COLO668 (cell line): ENCODE data around the gene WFIKKN2.
A peak's percentile ranks its signal among the peaks of the same experiment; 100 is the strongest.
"Not testable (repeated sequence)": the region's sequence is repeated elsewhere in the genome, so short reads cannot be mapped to it uniquely, and the experiment has no call there.

Experiments
- DNase-seq: peaks from one replicate; lab custom pipeline; 2025; ENCODE audit not compliant: unreplicated experiment; lab: John Stamatoyannopoulos, UW

Gene WFIKKN2

DNA sequence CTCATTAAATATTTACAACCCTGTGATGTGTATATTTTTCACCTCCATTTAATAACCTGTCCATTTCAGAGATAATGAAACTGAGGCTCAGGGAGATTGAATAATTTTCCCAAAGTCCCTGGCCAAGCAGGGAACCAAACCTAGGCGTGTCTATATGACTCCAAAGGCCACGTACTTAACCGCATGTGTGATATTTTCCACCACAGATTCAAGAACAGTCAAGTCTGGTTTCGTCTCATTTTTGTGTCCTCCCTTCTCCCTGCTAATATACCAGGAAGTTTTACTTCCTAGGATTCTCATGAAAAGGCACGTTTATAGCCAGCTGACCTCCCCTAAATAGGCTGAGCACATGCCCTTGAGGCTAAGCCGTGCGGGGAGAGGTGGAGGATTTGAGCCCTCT, 15.3 kb downstream of the WFIKKN2 start:
- DNase-seq: no peak

DNA sequence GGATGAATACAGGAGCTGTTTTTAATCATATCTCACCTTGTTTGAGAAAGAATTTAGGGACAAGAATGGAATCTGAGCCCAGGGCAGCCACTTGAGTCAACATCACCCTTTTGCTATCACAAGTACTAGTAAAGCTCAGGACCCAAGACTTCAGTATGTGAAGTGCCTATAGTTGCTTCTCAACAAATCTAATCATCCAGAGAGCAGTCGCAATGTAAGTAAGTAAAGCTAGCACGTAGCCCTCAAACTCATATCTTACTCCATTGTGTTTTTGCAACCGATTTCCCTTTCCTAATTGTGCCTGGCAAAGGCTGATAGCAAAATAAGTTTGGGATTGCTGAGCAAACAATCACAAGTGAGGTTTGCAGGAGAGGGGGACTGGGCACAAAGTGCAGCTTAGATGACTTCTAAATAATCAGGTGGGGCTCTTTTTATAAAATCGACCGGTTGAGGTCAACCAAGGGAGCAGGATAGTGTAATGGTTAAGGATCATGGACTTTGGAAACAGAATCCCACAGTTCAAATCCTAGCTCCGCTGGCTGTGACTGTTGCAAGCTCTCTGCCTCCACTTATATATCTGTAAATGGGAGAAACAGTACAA, 17.7 kb downstream of the WFIKKN2 start:
- no peak for DNase-seq

DNA sequence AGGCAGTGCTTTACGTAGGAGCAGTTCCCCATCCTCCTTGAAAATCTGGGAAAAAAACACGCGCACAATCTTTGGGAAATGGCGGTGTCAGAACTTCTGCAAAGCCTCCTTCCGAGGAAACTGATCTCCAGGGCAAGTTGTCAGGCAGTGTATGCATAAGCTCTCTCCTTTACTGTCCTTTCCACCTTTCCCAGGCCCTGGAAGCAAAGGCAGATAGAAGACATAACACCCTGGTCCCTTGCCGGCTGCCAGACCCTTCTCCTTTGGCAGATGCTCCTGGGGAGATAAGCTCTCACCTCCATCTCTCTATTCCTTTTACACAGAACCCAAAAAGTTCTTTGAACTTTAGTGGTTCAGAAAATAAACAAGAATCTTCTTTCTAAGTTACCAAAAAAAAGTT, 18.4 kb downstream of the WFIKKN2 start:
- no peak for DNase-seq

DNA sequence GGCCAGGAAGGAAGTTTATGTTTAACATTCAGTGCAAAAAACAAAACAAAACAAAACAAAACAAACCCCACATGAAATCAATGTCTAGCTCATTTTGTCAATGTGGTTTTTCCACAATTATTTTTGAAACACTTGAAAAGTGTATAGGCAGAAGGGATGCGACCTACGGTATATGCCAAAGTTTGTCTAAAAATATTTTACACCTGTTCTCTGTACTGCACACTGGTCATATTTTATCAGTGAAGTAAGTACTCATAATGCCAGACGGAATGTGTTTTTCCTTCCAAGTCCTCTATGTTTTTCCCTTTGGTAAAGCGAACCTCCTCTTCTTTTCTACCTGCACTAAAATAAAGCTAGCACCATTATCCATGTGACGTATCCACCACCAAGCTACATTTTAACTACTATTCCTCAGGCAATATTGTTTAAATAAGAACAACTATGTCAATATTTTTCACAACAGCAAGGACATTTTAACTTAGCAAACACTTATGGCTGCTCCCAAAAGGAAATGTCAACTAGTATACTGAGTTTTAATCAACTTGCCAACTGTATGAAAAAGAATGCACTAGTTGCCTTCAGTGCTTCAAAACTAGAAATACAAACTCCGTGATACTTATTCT, 20.4 kb downstream of the WFIKKN2 start:
- DNase-seq: no peak

DNA sequence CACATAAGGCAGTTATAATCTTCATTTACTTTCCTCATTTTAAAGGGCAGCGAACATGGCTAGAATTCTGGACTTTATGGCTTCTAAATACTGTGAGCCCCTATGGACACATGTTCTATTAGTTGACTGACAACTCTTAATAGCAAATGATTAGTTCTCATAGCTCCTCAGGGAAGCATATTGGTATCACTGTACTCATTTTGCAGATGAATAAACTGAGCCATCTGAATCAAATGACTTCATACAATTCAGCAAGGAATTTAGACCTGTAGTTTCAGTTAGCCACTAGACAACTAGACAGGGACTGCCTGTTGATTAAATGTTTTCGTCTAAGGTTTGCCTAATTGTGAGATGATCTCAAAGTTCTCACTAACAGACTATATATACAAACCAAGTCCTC, 21.0 kb downstream of the WFIKKN2 start:
- DNase-seq: no peak

DNA sequence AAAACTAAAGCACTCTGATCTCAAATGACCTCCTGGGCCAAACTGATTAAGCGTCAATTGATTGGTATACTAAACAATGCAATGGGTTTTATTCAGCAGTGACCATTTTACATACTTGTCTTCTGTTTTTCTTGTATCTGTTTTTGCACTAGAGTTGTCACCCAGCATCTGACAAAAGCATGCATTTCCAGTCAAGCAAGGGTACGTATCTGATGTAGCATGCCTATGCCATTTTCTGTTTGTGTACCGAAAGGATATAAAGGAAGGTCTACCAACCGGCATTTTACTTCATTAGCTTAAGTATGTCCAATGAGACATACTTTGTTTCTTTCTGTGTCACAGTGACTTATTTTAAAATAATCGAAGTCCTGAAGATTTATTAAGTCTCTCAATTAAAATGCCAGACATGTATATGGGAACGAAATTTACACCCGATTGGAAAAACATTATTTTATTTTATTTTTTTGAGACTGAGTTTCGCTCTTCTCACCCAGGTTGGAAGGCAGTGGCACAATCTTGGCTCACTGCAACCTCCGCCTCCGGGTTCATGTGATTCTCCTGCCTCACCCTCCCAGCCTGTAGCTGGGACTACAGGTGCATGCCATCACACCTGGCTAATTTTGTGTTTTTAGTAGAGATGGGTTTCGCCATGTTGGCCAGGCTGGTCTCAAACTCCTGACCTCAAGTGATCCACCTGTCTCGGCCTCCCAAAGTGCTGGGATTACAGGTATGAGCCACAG, 23.3 kb downstream of the WFIKKN2 start:
- DNase-seq: no peak

DNA sequence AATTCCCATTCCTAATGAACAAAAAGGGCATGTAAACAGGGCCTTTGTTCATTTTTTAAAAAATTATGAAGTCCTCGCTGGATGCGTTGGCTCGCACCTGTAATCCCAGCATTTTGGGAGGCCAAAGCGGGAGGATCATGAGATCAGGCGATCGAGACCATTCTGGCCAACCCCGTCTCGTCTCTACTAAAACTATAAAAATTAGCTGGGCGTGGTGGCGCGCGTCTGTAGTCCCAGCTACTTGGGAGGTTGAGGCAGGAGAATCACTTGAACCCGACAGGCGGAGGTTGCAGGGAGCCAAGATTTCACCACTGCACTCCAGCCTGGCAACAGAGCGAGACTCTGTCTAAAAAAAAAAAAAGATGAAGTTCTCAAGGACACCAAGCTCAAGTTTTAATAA, 24.3 kb downstream of the WFIKKN2 start:
- not testable (repeated sequence) for DNase-seq

DNA sequence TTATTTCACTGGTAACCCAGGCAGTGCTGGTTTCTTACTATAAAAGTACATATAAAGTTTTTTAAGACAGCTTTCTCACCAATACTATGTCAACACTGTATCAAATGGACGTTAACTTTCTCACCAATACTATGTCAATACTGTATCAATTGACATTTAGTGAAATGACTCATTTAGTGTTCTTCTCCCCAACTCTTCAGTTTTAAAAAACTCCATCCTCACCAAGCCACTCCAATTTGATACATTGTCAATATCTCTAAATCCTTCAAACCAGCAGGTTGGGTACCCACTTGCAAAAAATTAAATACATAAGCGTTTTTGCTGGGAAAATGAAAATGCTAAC, 25.9 kb downstream of the WFIKKN2 start:
- DNase-seq: no peak

DNA sequence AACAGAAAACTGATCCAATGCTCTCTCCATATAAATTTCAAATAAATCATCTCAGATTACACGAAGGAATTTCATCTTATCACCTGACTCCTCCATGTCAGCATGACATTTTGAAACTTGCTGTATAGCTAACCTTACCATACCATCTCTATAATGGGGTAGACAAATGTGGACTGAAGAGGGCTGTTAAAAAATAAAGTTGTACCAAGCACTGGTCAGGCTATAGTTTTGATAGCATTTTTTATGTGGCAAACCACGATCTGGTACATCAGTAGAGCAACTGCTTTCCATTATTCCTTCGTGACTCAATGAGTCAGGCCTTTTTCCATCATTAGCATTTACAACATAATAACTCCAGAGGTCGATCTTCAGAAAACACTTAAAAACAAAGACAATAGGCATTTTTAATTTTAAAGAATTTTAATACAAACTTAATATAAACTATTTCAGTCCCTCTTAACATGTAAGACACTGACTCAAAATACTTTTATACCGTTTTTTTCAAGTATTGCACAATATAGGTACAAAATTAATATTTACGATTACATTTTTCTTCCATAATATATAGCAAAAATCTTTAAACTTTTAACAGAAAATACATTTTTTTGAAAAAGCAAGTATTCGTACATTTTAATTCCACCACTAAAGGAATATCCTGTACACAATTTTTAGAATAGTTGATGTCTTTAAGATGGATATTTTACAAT, 26.6 kb downstream of the WFIKKN2 start:
- no peak for DNase-seq

DNA sequence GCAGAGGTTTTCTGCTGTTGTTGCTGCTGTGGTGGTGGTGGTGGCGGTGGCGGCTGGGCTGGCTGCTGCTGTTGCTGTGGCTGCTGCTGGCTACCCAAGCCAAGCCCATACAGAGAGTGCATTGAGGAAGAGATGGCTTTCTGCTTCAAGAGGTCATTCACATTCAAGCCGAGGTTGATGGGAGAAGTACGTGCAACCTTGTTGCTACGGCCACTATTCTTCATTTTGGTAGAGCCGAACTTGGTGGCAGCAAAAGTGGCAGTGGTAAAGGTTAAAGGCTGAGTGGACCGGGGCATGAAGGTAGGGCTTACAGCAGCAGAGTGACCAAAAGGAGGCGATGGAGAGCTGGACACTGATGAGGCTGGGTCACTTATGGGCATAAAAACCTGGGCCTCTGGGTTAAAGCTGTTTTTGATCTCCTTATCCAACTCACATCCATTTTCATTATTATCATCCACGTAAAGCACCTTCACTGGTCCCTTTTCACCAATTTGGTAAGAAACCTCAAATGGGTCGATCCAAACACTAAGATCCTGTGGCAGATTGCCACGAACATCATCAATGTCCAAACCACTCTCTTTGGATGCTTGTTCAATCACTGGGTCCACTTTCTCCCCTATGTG, 27.9 kb downstream of the WFIKKN2 start:
- DNase-seq: peak; percentile 30

DNA sequence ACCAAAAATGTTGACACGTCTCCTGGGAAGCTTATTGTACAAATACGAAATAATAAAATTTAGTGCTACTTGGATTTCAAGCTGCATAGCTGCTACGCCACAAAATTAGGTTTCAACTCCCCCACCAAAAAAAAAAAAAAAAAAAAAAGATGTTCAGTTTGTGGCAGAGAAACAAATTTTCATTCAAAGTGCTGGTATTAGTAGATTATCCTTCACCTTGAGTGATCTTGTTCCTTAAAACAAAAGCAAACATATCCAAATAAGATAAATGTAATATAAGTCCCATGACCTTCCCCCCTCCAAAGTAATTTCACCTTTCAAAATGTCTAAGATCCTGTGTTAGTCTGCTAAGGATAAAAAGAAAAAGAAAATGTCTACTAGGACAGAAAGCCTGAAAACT, 28.5 kb downstream of the WFIKKN2 start:
- no peak for DNase-seq

DNA sequence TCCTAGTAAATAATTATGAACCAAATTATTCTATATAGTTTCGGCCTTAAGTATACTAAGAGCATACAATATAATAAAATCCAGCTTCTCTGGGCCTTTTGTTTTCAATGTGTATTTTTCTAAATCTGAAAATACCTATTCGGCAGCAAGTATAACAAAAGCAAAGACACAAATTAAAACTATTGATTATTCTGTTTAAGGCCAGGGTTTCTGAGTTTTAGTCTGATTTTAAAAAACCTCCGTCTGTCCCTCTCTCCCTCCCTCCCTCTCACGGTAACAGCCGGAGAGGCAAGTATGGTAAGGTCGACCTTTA, 29.3 kb downstream of the WFIKKN2 start:
- DNase-seq: no peak

DNA sequence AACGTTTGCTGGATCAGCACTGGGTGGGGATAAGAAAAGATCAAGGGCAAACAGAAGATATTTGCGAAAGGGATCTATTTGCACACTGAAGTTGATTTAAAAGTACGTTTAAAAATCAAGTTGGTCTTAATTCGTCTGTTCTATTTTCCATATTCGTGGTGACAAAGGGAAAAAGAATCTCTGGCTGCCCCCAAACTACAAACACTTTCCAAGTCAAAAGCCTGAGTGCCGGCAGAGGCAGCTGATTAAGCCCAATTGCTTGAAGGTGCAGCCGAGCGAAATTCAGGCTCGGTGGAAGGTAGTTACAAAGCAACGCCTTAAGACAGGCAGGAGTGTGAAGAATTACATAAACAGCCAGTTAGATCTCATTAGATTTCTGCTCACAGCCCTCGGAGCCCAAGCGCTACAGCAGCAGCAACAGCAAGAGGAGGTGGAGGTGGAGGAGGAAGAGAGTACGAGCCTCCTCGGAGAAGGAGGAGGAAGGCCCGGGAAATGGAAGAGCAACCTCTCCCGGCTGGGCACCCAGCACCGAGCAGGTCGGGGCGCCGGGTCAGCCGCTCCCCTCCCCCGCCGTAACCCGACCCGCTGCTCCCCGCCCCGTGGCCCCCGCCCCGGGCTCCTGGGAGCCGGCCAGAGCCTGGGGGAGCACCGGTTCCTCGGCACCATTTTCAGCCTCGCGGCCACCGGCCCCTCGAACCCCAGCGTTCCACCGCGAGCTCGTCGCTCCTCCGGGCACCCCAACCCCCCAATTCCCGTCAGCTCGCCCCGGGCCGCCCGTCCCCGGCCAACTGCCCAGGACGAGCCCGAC, 29.9 kb downstream of the WFIKKN2 start:
- DNase-seq: peak; percentile 58

DNA sequence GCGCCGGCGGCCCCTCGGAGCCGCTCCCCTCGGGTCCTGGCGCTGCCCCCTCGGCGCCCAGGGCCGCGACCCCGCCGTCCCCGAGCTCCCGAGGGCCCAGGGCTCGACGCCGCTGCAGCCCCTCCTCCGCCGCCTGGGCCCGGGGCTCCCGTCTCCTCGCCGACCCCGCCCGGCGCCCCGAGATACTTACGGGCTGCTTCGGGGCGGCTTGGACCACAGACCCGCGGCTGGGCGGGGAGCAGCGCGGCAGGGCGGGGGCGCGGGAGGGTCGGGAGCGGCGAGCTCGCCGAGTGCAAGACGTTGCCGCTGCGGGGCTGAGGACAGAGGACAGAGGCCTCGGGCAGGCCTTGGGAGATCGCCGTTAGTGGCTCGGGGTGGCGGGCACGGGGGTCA, 30.5 kb downstream of the WFIKKN2 start:
- no peak for DNase-seq

DNA sequence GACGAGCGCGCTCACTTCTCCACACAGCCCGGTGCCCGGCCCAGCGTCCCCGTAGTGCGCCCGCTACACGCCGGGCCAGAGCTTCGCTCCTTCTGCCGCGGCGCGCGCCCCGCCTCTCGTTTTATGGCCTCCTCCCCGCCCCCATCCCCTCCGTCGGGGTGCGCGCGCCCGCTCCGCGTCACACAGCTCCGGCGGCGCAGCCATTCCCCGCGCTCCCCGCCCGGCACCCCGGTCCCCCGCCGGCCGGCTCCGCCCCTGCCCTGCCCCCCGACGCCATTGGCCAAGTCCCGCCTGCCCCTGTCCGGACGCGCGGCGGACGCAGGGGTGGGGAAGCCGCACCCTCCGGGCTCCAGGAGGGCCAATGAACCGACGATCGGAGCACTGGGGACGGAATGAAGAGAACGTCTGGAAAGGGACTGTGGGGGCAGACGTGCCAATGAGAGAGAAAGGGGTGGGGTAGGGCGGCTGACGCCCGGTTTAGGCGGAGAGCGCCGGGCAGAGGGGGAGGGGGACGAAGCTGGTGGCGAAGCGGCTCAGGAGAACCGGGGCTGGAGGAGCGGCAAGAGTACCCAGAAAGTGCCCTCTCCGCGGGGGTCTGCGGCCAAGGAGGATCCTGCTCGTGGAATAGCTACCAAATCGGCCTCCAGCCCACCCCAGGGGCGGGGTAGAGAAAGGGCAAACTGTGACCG, 31.0 kb downstream of the WFIKKN2 start, which contains the start of gene TOB1:
Gene TOB1, minus strand, starts transcription at position 94 of the 689 bp plus-strand sequence. CDS start 2,337 bp downstream, outside the sequence.
- DNase-seq: peak; percentile 95

DNA sequence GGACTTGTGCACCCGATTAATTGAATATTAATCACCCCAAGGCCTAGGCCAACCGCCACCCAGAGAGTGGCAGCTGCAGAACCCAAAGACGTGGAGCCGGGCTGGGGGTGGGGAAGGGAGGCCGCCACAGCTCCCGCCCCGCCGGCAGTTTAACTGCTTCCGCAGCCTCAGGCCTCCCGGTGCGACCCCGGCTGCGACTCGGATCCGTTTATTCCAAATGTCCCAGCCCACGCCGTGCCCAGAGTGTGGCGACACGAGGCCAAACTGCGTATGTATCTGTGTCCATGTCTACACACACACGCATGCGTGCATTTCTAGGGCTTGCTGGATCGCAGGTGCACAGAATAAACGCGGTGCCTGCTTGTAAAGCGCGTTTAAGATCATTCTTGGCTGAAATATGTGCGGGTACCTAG, 31.6 kb downstream of the WFIKKN2 start:
- DNase-seq: peak; percentile 64

DNA sequence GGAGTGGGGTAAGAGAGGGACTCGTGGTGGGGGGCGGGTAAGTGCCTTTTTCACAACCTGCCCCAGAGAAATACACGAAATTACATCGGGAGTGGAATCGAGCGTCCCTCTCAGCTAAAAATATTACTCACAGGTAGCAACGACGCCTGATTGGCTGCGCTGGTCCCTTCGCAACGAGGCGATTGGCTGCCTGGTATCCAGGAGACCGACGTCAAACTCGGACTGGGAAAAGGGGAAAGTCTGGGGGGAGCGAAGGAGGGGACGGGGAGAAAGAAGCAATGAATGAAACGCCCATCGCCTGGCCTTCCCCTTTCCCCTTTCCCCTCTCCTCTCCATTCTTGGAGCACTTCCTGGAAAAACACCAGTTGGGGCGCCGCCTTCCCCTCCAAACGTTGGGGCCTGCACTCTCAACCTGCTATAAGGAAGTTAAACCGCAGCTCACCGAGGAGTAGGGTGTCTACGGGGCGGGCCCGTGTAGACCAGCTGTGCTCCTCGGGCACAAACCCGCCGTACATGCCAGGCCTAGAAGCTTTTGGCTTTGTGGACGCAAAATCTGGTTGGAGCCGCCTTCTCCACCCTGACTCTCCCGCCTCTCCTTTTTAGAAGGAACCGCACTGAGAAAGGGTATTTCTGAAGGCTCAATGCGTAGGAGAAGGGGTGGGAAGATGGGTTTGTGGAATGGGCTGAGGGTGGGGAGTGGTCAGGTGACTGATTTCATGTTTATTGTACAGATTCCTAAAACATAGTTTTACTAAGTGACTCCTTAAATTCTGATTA, 32.2 kb downstream of the WFIKKN2 start:
- DNase-seq: peak; percentile 86

DNA sequence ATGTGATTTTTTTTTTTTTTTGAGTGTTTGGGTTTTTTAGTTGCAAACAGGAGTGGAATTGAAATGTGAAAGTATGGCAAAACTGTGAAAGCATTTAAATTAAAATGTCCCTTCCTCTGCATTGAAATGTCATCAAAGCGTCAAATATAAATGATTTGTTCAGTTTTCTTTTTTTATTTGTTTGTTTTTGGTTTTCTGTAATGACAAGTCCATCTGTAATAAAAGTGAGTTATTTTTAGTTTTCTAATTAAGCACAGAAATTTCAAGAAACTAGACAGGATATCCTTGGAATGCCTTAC, 32.7 kb downstream of the WFIKKN2 start:
- DNase-seq: no peak

DNA sequence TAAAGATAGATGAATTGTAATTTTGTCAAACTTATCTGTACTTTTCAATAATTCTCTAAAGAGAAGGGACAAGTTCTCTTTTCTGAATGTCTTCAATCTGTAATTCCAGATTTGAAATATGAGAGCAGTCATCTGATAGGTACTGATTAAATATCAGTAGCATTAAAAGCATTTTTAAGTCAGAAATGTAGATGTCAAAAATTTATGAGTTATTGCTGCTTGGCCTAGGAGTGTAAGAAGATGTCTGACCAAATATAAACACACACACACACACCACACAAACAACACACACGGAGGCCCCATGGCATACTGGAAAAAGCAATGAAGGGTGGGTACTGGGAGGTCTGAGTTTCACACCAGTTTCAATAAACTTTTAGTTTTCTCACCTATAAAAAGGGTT, 33.2 kb downstream of the WFIKKN2 start:
- no peak for DNase-seq

DNA sequence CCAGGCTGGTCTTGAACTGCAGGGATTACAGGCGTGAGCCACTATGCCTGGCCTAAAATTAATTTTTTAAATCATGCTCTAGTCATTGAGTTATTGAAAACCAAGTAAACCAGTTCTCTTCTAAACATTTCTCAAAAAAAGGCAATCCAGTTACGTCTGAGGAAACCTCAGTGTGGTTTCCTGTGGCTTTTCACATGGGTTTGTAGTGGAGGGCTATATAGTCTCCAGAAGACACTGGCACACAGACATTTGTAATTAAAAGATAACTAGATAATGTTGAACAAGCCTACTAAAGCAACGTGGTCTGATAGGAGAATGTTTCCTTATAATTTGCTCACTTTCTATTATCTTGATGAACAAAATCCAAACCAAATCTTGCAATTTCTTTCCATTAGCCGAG, 36.0 kb downstream of the WFIKKN2 start:
- DNase-seq: no peak
